Heart left ventricle (tissue), 13 donors: ENCODE measurements around the gene ABCC11.

Experiments
- CTCF ChIP-seq, 12 donors: fragments of 200-600 bp; sonication (generic) in 4 of 12; IDR thresholded peaks; one replicate each; pipeline versions ENCODE4 v1.5.0 to v1.8.0; 2018 to 2022; ENCODE audit warnings: antibody characterized with exemption in 12 of 12, mild to moderate bottlenecking in 5 of 12
- POLR2A ChIP-seq, 2 donors: fragments of 450-650 bp; IDR thresholded peaks; one replicate each; pipeline ENCODE4 v1.6.1; 2017; ENCODE audit warnings: antibody characterized with exemption in 2 of 2, mild to moderate bottlenecking in 2 of 2, moderate library complexity in 2 of 2
- donor health status: ischemic (EF 13 %, LVEDD 7.1; RV severe dilation, severe dysfunction).
- donor health status: DM: no; HTN: yes; CAD: no.
- donor health status: DM: no; HTN: no; CAD: no.
- donor health status: ischemic (EF 25% LVEDD 6.9; RV normal size, moderate dysfunction).
- donor health status: ischemic (EF 25% LVEDD 5.7; RV mildly dilated, moderate dysfunction).
- donor health status: ischemic (EF 35%, LVEDD 5.7; RV mildly dilated, moderate dysfunction).
- donor health status: nonischemic (EF 11% LVEDD 7.7; RV severe dilation, severe dysfunction).
- donor health status: DM: yes; HTN: yes; CAD: no.
- donor health status: PGD.
- donor health status: ischemic (EF 29% LVEDD 5.4; RV normal size, mild dysfunction).
- donor health status: nonischemic (EF 23%, LVEDD 6.1; RV moderate dilation, normal function).

DNA sequence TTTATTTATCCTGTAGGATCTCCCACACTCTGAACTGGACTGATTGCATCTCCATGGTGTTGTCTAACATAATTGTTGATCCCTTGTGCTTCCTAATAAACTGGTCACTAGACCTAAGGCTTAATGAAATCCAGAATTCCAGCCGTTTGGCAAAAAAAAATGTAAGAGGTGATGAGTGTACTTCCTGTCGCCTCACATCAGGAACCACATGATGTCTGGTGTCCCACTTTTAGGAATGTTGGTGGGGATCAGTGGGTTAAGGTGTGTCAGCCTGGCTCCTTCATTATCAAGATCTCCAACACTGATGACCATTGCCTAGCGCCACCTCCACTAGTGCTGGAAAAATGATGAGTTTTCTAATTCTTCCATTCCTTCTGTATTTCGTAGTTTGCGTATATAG lies 21.9 kb downstream of the ABCC11 start:
- TF ChIP-seq CTCF (IDR thresholded peaks at IDR 0.05) (no peak), POLR2A (IDR thresholded peaks at IDR 0.05) (no peak)
